Glutamatergic neuron (in vitro differentiated cells): ENCODE results near the gene STK26. TPM values are rescaled to one million over a fixed set of nuclear protein-coding genes. Genes with fewer than 3 reads are reported as not detected.

Experiments used
- DNase-seq: peaks from one replicate; pipeline ENCODE4 v3.0.0; 2022
- H3K27ac Mint-ChIP-seq: one replicate; pipeline ENCODE4 v1.8.0; 2020; ENCODE audit warnings: mild to moderate bottlenecking, mixed read lengths, inconsistent platforms; ENCODE audit not compliant: unreplicated experiment
- H3K27me3 Mint-ChIP-seq: one replicate; pipeline ENCODE4 v1.8.0; 2020; ENCODE audit warnings: mild to moderate bottlenecking, moderate library complexity, mixed read lengths, inconsistent platforms; ENCODE audit not compliant: unreplicated experiment
- H3K36me3 Mint-ChIP-seq: one replicate; pipeline ENCODE4 v1.8.0; 2020; ENCODE audit warnings: mild to moderate bottlenecking, mixed read lengths, inconsistent platforms; ENCODE audit not compliant: unreplicated experiment
- H3K4me1 Mint-ChIP-seq: one replicate; pipeline ENCODE4 v1.8.0; 2020; ENCODE audit warnings: mild to moderate bottlenecking, low read depth, mixed read lengths, inconsistent platforms; ENCODE audit not compliant: unreplicated experiment
- H3K4me3 Mint-ChIP-seq: one replicate; pipeline ENCODE4 v1.8.0; 2020; ENCODE audit warnings: mild to moderate bottlenecking, mixed read lengths, inconsistent platforms; ENCODE audit not compliant: unreplicated experiment
- H3K9me3 Mint-ChIP-seq: one replicate; pipeline ENCODE4 v1.8.0; 2020; ENCODE audit warnings: mild to moderate bottlenecking, moderate library complexity, mixed read lengths, inconsistent platforms; ENCODE audit not compliant: unreplicated experiment
- total RNA-seq: library from RNA; stranded (reverse); fragmentation: NEBNext Ultra II Directional; extraction: Animal tissue kit (Norgen Biotek cat#: 25700); gene quantifications from one replicate; pipeline ENCODE4 v1.2.1, GENCODE V29; 2021; ENCODE audit not compliant: unreplicated experiment
- TF ChIP-seq, protein P1 (sequence below): fragments of 200-600 bp; sonication (generic); IDR thresholded peaks from one replicate; pipeline ENCODE4 v1.5.0; 2021; ENCODE audit not compliant: partially characterized antibody, unreplicated experiment

The STK26 gene
- total RNA-seq, 1 donor from 2014 or later: 1.7 TPM

- DNase-seq: peak; percentile 26
- peaks cover 2% of the 10 kb centered on the region for H3K9me3 Mint-ChIP-seq
- peaks cover 2% of the 10 kb centered on the region for H3K27me3 Mint-ChIP-seq
- H3K27ac Mint-ChIP-seq: no peak overlapping the region
- H3K4me3 Mint-ChIP-seq: no peak overlapping the region
- no peaks in the 10 kb centered on the region for H3K36me3 Mint-ChIP-seq
- H3K4me1 Mint-ChIP-seq: no peaks in the 10 kb centered on the region
- TF ChIP-seq, protein P1, sequence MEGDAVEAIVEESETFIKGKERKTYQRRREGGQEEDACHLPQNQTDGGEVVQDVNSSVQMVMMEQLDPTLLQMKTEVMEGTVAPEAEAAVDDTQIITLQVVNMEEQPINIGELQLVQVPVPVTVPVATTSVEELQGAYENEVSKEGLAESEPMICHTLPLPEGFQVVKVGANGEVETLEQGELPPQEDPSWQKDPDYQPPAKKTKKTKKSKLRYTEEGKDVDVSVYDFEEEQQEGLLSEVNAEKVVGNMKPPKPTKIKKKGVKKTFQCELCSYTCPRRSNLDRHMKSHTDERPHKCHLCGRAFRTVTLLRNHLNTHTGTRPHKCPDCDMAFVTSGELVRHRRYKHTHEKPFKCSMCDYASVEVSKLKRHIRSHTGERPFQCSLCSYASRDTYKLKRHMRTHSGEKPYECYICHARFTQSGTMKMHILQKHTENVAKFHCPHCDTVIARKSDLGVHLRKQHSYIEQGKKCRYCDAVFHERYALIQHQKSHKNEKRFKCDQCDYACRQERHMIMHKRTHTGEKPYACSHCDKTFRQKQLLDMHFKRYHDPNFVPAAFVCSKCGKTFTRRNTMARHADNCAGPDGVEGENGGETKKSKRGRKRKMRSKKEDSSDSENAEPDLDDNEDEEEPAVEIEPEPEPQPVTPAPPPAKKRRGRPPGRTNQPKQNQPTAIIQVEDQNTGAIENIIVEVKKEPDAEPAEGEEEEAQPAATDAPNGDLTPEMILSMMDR: no peak
Observed at GRCh38 chrX:132118358-132118757, 95.3 kb downstream of the STK26 start.

GRCh38 chrX:132119283-132119682, 96.2 kb downstream of the STK26 start:
- no peak overlapping the region for H3K4me3 Mint-ChIP-seq
- H3K4me1 Mint-ChIP-seq: no peaks in the 10 kb centered on the region
- H3K27ac Mint-ChIP-seq: no peak overlapping the region
- TF ChIP-seq, protein P1: no peak
- no peaks in the 10 kb centered on the region for H3K36me3 Mint-ChIP-seq
- peaks cover 2% of the 10 kb centered on the region for H3K9me3 Mint-ChIP-seq
- H3K27me3 Mint-ChIP-seq: peaks cover 2% of the 10 kb centered on the region
- no peak for DNase-seq

DNA sequence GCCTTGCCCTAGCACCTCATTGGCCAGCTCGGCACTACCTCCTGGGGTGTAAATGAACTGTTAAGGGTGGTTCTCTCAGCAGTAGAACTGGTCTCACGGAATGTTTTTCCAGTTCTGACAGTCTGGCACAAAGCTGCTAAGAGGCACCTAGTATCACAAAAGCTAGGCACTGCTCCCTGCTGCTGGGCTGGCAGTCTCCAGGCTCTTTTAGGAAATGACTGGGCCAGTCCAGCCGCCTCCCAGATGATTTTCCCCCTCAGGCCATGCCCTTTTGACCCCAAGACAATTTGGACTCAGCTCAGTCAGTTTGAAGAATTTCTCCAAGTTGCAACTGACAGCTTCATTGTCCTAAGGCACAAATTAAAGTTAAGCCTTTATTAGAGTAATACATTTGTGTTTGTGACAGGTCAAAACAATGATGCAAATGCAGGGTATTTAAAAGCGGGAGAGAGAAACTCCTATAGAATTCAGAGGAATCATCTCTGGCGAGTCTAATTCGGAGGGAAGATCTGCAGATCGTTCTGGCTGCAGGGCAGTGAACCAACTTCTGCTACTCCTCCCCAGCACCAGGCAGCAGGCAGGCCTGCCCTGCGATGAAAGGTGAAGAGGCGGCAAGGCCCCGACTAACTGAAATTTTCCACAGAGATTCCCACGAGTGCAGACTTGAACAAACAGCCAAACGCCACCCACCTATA, 96.9 kb downstream of the STK26 start:
- no peak overlapping the region for H3K4me3 Mint-ChIP-seq
- no peak for DNase-seq
- no peaks in the 10 kb centered on the region for H3K36me3 Mint-ChIP-seq
- no peaks in the 10 kb centered on the region for H3K4me1 Mint-ChIP-seq
- H3K27me3 Mint-ChIP-seq: peaks cover 2% of the 10 kb centered on the region
- TF ChIP-seq, protein P1: no peak
- H3K27ac Mint-ChIP-seq: no peak overlapping the region
- peaks cover 2% of the 10 kb centered on the region for H3K9me3 Mint-ChIP-seq

DNA sequence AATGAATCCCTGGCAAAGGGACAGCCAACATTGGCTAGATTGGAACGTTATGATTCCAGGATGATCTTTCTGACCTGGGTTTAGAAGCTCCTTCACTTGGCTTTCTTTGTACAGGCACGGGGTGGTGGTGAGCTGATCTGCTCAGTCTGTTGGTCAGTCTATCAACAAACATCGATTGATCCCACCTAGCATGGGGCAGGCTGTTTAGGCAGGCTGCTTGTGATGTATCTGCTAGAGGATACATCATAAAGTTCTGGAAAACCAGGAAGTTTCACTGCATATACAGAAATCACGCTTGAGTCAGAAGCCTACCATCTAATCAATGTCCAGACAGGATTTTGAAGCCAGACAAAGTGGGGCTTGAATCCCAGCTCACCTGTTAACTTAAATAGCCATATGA, 97.8 kb downstream of the STK26 start:
- no peak overlapping the region for H3K27ac Mint-ChIP-seq
- DNase-seq: no peak
- H3K27me3 Mint-ChIP-seq: peaks cover 2% of the 10 kb centered on the region
- H3K4me1 Mint-ChIP-seq: no peaks in the 10 kb centered on the region
- H3K36me3 Mint-ChIP-seq: no peaks in the 10 kb centered on the region
- H3K4me3 Mint-ChIP-seq: no peak overlapping the region
- TF ChIP-seq, protein P1: no peak
- peaks cover 2% of the 10 kb centered on the region for H3K9me3 Mint-ChIP-seq

Other genes starting within 250 kb of the STK26 start
- not detected for gene FRMD7, start 104.7 kb downstream of the STK26 start, total RNA-seq
- gene RAP2C, start 196.1 kb downstream of the STK26 start, total RNA-seq: 22.2 TPM